HepG2 (cell line): ENCODE data around the gene ZDHHC24. TPM values are rescaled to one million over a fixed set of nuclear protein-coding genes. Genes with fewer than 3 reads are reported as not detected.

Source experiments
- EHMT2 ChIP-seq: fragments of 200-600 bp; sonication (generic); IDR thresholded peaks from 2 replicates; pipeline ENCODE4 v1.7.0; 2017; ENCODE audit warnings: antibody characterized with exemption, low read depth, low read length, borderline replicate concordance
- FOXA3 ChIP-seq: IDR thresholded peaks from 2 replicates; pipeline ENCODE4 v1.6.1; 2016; ENCODE audit warnings: missing genetic modification reagents, missing compliant biosample characterization
- GABPB1 ChIP-seq: IDR thresholded peaks from 2 replicates; pipeline ENCODE4 v1.6.1; 2016; ENCODE audit warnings: mild to moderate bottlenecking, missing genetic modification reagents, moderate library complexity, missing compliant biosample characterization
- NRL ChIP-seq: sonication (generic); formaldehyde crosslinking; IDR thresholded peaks from 2 replicates; pipeline ENCODE4 v1.5.0; 2020; ENCODE audit warnings: missing genetic modification reagents, mild to moderate bottlenecking, moderate library complexity, borderline replicate concordance
- PAX8 ChIP-seq: sonication (generic); formaldehyde crosslinking; IDR thresholded peaks from 2 replicates; pipeline ENCODE4 v1.8.0; 2022; ENCODE audit warnings: mild to moderate bottlenecking, missing genetic modification reagents, borderline replicate concordance
- SETDB1 ChIP-seq: sonication (generic); formaldehyde crosslinking; IDR thresholded peaks from 2 replicates; pipeline ENCODE4 v1.5.1; 2020; ENCODE audit warnings: missing genetic modification reagents, mild to moderate bottlenecking, borderline replicate concordance
- STAT5B ChIP-seq: sonication (generic); formaldehyde crosslinking; IDR thresholded peaks from 2 replicates; pipeline ENCODE4 v1.4.0; 2020; ENCODE audit warnings: missing genetic modification reagents
- THAP11 ChIP-seq: IDR thresholded peaks from 2 replicates; pipeline ENCODE4 v1.6.1; 2016; ENCODE audit warnings: missing biosample characterization, missing genetic modification reagents
- XRCC5 ChIP-seq: fragments of 200-400 bp; formaldehyde crosslinking; optimal IDR thresholded peaks from 2 replicates; pipeline ENCODE3; 2017; ENCODE audit warnings: mild to moderate bottlenecking, low read length
- ZBTB20 ChIP-seq: sonication (generic); formaldehyde crosslinking; IDR thresholded peaks from 2 replicates; pipeline ENCODE4 v1.8.1; 2023; ENCODE audit warnings: missing genetic modification reagents, low read depth, mild to moderate bottlenecking, borderline replicate concordance
- polyA plus RNA-seq, 8 experiments: library from polyadenylated mRNA; depleted of rRNA in 3 of 8; stranded (reverse) in 7 of 8; unstranded in 1 of 8; fragments of >200 nt; fragmentation: Illumina TruSeq in 4 of 8; extraction: Trizol in 4 of 8; gene quantifications; 2 replicates each; pipeline versions ENCODE4 v1.2.1 to v1.2.3, GENCODE V29; 2011 to 2016; ENCODE audit warnings: low read depth in 4 of 8, missing spikeins in 1 of 8, mixed read lengths in 1 of 8; ENCODE audit not compliant: insufficient read depth in 1 of 8
- total RNA-seq, 5 experiments: library from RNA; depleted of rRNA; stranded (reverse); fragments of >200 nt; fragmentation: Illumina TruSeq; extraction: Trizol; gene quantifications; 2 replicates each; pipeline ENCODE4 v1.2.3, GENCODE V29; 2016; ENCODE audit warnings: low read depth in 1 of 5
- TF ChIP-seq, protein P1 (sequence below): sonication (generic); formaldehyde crosslinking; IDR thresholded peaks from 2 replicates; pipeline ENCODE4 v1.4.0; 2020; ENCODE audit warnings: missing genetic modification reagents
- TF ChIP-seq, protein P2 (sequence below): sonication (generic); formaldehyde crosslinking; IDR thresholded peaks from 2 replicates; pipeline ENCODE4 v1.8.0; 2022; ENCODE audit warnings: mild to moderate bottlenecking, missing genetic modification reagents; ENCODE audit not compliant: insufficient replicate concordance
- TF ChIP-seq, protein P3 (sequence below): sonication (generic); formaldehyde crosslinking; IDR thresholded peaks from 2 replicates; pipeline ENCODE4 v1.5.0; 2020; ENCODE audit warnings: missing genetic modification reagents
- TF ChIP-seq, protein P4 (sequence below), 2 experiments: IDR thresholded peaks; 2 replicates each; pipeline ENCODE4 v1.6.1; 2011 to 2012; ENCODE audit warnings: low read length in 2 of 2, borderline replicate concordance in 1 of 2, low read depth in 1 of 2, mild to moderate bottlenecking in 1 of 2, moderate library complexity in 1 of 2
- TF ChIP-seq, protein P5 (sequence below): sonication (generic); formaldehyde crosslinking; IDR thresholded peaks from 2 replicates; pipeline ENCODE4 v1.4.0; 2020; ENCODE audit warnings: missing genetic modification reagents, borderline replicate concordance

ZDHHC24 gene
- total and polyA plus RNA-seq, 2 of the 13 experiments (the other 11 are each of a cell fraction or from before 2014, with no cell fraction given) = 4.3 TPM

DNA sequence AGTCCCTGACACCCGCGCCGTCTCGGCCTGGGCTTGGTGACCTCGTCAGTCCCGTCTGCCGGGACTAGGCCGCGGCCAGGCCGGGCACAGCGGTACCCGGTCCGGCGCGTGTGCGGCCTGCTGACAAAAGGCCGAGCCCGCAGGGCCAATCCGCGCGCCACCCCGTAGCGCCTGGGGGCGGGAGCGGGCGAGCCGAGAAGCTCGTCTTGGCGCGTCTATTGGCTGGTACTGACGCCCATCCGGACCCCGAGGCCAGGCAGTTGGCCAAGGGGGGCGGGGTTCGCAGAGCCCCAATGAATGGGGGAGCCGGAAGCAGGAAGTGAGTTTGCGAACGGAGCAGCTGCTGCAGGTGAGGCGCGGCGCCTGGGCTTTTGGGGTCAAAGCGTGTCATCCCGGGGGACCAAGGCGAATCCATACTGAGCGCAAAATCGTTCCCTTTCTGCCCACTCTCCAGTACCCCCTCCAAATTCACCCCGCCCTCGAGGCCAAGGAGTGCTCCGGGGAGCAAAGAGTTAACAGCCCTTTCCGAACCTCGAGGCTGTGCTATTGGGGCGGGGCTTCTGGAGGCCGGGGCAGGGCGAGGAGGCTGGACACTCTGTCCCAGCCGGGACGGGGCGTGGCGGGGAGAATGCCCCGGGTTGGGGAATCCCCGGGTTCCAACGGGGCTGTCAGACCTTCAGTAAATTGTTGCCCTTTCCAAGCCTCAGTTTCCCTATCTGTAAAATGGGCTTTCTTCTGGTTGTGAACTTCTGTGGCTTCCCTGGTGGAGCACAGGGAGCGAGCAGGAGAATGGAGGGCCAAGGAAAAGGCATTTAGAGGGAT lies 65.5 kb downstream of the ZDHHC24 start, which contains the start of gene DPP3 (continued):
- TF ChIP-seq XRCC5 = peak; percentile 34
- TF ChIP-seq SETDB1 = no peak
- no peak for TF ChIP-seq EHMT2
- TF ChIP-seq, protein P1, sequence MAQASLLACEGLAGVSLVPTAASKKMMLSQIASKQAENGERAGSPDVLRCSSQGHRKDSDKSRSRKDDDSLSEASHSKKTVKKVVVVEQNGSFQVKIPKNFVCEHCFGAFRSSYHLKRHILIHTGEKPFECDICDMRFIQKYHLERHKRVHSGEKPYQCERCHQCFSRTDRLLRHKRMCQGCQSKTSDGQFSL (CRISPR knock-in tag) = peak; percentile 82
- peak; percentile 82 for TF ChIP-seq THAP11 (CRISPR knock-in tag)
- 0 out of 2 replicates have a peak, but pooled peaks have one; percentile 21 for TF ChIP-seq STAT5B (CRISPR knock-in tag)
- TF ChIP-seq, protein P2, sequence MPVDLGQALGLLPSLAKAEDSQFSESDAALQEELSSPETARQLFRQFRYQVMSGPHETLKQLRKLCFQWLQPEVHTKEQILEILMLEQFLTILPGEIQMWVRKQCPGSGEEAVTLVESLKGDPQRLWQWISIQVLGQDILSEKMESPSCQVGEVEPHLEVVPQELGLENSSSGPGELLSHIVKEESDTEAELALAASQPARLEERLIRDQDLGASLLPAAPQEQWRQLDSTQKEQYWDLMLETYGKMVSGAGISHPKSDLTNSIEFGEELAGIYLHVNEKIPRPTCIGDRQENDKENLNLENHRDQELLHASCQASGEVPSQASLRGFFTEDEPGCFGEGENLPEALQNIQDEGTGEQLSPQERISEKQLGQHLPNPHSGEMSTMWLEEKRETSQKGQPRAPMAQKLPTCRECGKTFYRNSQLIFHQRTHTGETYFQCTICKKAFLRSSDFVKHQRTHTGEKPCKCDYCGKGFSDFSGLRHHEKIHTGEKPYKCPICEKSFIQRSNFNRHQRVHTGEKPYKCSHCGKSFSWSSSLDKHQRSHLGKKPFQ (CRISPR knock-in tag) = peak; percentile 86
- peak; percentile 97 for TF ChIP-seq GABPB1 (CRISPR knock-in tag)
- TF ChIP-seq, protein P3, sequence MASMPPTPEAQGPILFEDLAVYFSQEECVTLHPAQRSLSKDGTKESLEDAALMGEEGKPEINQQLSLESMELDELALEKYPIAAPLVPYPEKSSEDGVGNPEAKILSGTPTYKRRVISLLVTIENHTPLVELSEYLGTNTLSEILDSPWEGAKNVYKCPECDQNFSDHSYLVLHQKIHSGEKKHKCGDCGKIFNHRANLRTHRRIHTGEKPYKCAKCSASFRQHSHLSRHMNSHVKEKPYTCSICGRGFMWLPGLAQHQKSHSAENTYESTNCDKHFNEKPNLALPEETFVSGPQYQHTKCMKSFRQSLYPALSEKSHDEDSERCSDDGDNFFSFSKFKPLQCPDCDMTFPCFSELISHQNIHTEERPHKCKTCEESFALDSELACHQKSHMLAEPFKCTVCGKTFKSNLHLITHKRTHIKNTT (CRISPR knock-in tag) = no peak
- peak; percentile 84 for TF ChIP-seq NRL (CRISPR knock-in tag)
- TF ChIP-seq ZBTB20 (CRISPR knock-in tag) = no peak; the same call in 1 of the 2 replicates
- TF ChIP-seq, protein P4, sequence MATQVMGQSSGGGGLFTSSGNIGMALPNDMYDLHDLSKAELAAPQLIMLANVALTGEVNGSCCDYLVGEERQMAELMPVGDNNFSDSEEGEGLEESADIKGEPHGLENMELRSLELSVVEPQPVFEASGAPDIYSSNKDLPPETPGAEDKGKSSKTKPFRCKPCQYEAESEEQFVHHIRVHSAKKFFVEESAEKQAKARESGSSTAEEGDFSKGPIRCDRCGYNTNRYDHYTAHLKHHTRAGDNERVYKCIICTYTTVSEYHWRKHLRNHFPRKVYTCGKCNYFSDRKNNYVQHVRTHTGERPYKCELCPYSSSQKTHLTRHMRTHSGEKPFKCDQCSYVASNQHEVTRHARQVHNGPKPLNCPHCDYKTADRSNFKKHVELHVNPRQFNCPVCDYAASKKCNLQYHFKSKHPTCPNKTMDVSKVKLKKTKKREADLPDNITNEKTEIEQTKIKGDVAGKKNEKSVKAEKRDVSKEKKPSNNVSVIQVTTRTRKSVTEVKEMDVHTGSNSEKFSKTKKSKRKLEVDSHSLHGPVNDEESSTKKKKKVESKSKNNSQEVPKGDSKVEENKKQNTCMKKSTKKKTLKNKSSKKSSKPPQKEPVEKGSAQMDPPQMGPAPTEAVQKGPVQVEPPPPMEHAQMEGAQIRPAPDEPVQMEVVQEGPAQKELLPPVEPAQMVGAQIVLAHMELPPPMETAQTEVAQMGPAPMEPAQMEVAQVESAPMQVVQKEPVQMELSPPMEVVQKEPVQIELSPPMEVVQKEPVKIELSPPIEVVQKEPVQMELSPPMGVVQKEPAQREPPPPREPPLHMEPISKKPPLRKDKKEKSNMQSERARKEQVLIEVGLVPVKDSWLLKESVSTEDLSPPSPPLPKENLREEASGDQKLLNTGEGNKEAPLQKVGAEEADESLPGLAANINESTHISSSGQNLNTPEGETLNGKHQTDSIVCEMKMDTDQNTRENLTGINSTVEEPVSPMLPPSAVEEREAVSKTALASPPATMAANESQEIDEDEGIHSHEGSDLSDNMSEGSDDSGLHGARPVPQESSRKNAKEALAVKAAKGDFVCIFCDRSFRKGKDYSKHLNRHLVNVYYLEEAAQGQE (IDR thresholded peaks at IDR 0.05; ENCODE audit: borderline replicate concordance in 1 of 2, low read depth in 1 of 2, low read length in 2 of 2) = no peak
- TF ChIP-seq FOXA3 (CRISPR knock-in tag) = 0 out of 2 replicates have a peak, but pooled peaks have one; percentile 29
- peak; percentile 55; the same call in 1 of the 2 replicates for TF ChIP-seq PAX8 (CRISPR knock-in tag)
- TF ChIP-seq, protein P5, sequence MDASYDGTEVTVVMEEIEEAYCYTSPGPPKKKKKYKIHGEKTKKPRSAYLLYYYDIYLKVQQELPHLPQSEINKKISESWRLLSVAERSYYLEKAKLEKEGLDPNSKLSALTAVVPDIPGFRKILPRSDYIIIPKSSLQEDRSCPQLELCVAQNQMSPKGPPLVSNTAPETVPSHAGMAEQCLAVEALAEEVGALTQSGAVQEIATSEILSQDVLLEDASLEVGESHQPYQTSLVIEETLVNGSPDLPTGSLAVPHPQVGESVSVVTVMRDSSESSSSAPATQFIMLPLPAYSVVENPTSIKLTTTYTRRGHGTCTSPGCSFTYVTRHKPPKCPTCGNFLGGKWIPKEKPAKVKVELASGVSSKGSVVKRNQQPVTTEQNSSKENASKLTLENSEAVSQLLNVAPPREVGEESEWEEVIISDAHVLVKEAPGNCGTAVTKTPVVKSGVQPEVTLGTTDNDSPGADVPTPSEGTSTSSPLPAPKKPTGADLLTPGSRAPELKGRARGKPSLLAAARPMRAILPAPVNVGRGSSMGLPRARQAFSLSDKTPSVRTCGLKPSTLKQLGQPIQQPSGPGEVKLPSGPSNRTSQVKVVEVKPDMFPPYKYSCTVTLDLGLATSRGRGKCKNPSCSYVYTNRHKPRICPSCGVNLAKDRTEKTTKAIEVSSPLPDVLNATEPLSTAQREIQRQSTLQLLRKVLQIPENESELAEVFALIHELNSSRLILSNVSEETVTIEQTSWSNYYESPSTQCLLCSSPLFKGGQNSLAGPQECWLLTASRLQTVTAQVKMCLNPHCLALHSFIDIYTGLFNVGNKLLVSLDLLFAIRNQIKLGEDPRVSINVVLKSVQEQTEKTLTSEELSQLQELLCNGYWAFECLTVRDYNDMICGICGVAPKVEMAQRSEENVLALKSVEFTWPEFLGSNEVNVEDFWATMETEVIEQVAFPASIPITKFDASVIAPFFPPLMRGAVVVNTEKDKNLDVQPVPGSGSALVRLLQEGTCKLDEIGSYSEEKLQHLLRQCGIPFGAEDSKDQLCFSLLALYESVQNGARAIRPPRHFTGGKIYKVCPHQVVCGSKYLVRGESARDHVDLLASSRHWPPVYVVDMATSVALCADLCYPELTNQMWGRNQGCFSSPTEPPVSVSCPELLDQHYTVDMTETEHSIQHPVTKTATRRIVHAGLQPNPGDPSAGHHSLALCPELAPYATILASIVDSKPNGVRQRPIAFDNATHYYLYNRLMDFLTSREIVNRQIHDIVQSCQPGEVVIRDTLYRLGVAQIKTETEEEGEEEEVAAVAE (CRISPR knock-in tag) = no peak
